Endothelial cell of umbilical vein (primary cell): ENCODE results near the gene ABI3BP. TPM values are rescaled to one million over a fixed set of nuclear protein-coding genes. Genes with fewer than 3 reads are reported as not detected.

Source experiments
- BruUV-seq: library from RNA; stranded (reverse); fragments of 400-500 nt; replicated peaks from 2 replicates; lab custom pipeline; 2021; lab: Mats Ljungman, UMichigan
- CTCF ChIA-PET: fragments of 300-600, 350-600 bp; sonication (Branson Sonifier 250); formaldehyde crosslinking; loops from one replicate; lab custom pipeline; 2021; ENCODE audit warnings: antibody characterized with exemption, inconsistent platforms; lab: Charles Lee
- POLR2A ChIA-PET: fragments of 300-600, 350-600 bp; sonication (Branson Sonifier 250); formaldehyde crosslinking; loops from one replicate; lab custom pipeline; 2021; ENCODE audit warnings: antibody characterized with exemption, inconsistent platforms; lab: Charles Lee
- DNase-seq: peaks from one replicate; pipeline ENCODE4 v3.0.0-alpha.2; 2011; ENCODE audit warnings: low read depth, low spot score
- FAIRE-seq: peaks from 2 replicates; lab custom pipeline; 2011; peaks lifted over from hg19 to GRCh38; lab: Jason Lieb, UNC
- H2AFZ ChIP-seq: 2 replicates; pipeline ENCODE4 v1.6.0; 2012; ENCODE audit warnings: low read depth, low read length, control low read depth, inconsistent platforms
- H3K27ac ChIP-seq: 2 replicates; pipeline ENCODE4 v1.5.1; 2011; ENCODE audit warnings: low read depth, mild to moderate bottlenecking, control low read depth, low read length, moderate library complexity; ENCODE audit not compliant: insufficient read depth
- H3K27me3 ChIP-seq, 2 experiments: 2 replicates each; pipeline versions ENCODE4 v1.6.0 to v1.6.1; 2011; ENCODE audit warnings: low read length in 2 of 2, mixed read lengths in 1 of 2; ENCODE audit not compliant: control insufficient read depth in 2 of 2, insufficient read depth in 2 of 2
- H3K36me3 ChIP-seq, 2 experiments: 2 replicates in 1 of 2; 3 replicates in 1 of 2; pipeline ENCODE4 v1.5.1; 2011; ENCODE audit warnings: low read length in 2 of 2, mild to moderate bottlenecking in 1 of 2, moderate library complexity in 1 of 2; ENCODE audit not compliant: control insufficient read depth in 2 of 2, insufficient read depth in 2 of 2; ENCODE audit errors: extremely low read depth in 1 of 2
- H3K4me1 ChIP-seq: 3 replicates; pipeline ENCODE4 v1.5.1; 2011; ENCODE audit warnings: mild to moderate bottlenecking, low read length; ENCODE audit not compliant: control insufficient read depth, insufficient read depth; ENCODE audit errors: extremely low read depth
- H3K4me2 ChIP-seq: 2 replicates; pipeline ENCODE4 v1.6.1; 2011; ENCODE audit warnings: low read length, control low read depth, mixed read lengths; ENCODE audit not compliant: insufficient read depth
- H3K4me3 ChIP-seq, 3 experiments: fragments of 200-600 bp in 1 of 3; sonication (generic), shearing (Covaris generic) in 1 of 3; replicated peaks in 1 of 3; 2 replicates each; pipeline ENCODE4 v1.5.1; 2011 to 2016; ENCODE audit warnings: control low read depth in 3 of 3, low read length in 3 of 3, mild to moderate bottlenecking in 2 of 3, inconsistent platforms in 1 of 3, low read depth in 1 of 3, moderate library complexity in 1 of 3; ENCODE audit not compliant: insufficient read depth in 1 of 3
- H3K79me2 ChIP-seq: 2 replicates; pipeline ENCODE4 v1.6.0; 2012; ENCODE audit warnings: low read length, inconsistent platforms; ENCODE audit not compliant: control insufficient read depth, insufficient read depth
- H3K9ac ChIP-seq: replicated peaks from 2 replicates; pipeline ENCODE3; 2011; ENCODE audit warnings: low read length, control low read depth; ENCODE audit not compliant: insufficient read depth; ENCODE audit errors: extremely low read depth
- H3K9me1 ChIP-seq: replicated peaks from 3 replicates; pipeline ENCODE4 v1.6.0; 2011; ENCODE audit warnings: mild to moderate bottlenecking, low read length; ENCODE audit not compliant: control insufficient read depth, insufficient read depth; ENCODE audit errors: extremely low read depth
- H3K9me3 ChIP-seq: replicated peaks from 2 replicates; pipeline ENCODE4 v1.5.1; 2012; ENCODE audit warnings: low read length, inconsistent platforms; ENCODE audit not compliant: control insufficient read depth, insufficient read depth
- H4K20me1 ChIP-seq: replicated peaks from 2 replicates; pipeline ENCODE3; 2011; ENCODE audit warnings: mild to moderate bottlenecking, low read length; ENCODE audit not compliant: control insufficient read depth, insufficient read depth; ENCODE audit errors: extremely low read depth
- CTCF ChIP-seq, 2 donors: IDR thresholded peaks; 1 replicate in 1 of 2; 2 replicates in 1 of 2; pipeline ENCODE4 v1.5.1; 2011; ENCODE audit warnings: low read length in 2 of 2, mild to moderate bottlenecking in 2 of 2, moderate library complexity in 2 of 2, control low read depth in 1 of 2, inconsistent platforms in 1 of 2, low read depth in 1 of 2; ENCODE audit not compliant: insufficient read depth in 1 of 2; ENCODE audit errors: extremely low read depth in 1 of 2
- EZH2 ChIP-seq: IDR thresholded peaks from 2 replicates; pipeline ENCODE4 v1.6.1; 2012; ENCODE audit warnings: borderline replicate concordance, low read depth, mild to moderate bottlenecking, moderate library complexity, low read length, inconsistent platforms; ENCODE audit not compliant: severe bottlenecking
- FOS ChIP-seq: IDR thresholded peaks from 2 replicates; pipeline ENCODE4 v1.6.1; 2011; ENCODE audit warnings: mild to moderate bottlenecking, low read length, moderate library complexity, borderline replicate concordance; ENCODE audit not compliant: insufficient read depth
- GATA2 ChIP-seq: IDR thresholded peaks from 2 replicates; pipeline ENCODE4 v1.7.0; 2011; ENCODE audit warnings: low read depth, mild to moderate bottlenecking, moderate library complexity, mixed read lengths, low read length; ENCODE audit not compliant: insufficient read length, insufficient read depth
- JUN ChIP-seq: IDR thresholded peaks from 2 replicates; pipeline ENCODE4 v1.6.1; 2011; ENCODE audit warnings: borderline replicate concordance, low read depth; ENCODE audit not compliant: insufficient read length, insufficient read depth
- MAX ChIP-seq: IDR thresholded peaks from 2 replicates; pipeline ENCODE4 v1.6.1; 2011; ENCODE audit not compliant: insufficient read depth, insufficient read length
- MYC ChIP-seq: IDR thresholded peaks from one replicate; pipeline ENCODE4 v1.6.1; 2011; ENCODE audit warnings: mild to moderate bottlenecking, low read depth, low read length
- POLR2A ChIP-seq: IDR thresholded peaks from 2 replicates; pipeline ENCODE4 v1.6.1; 2012; ENCODE audit warnings: low read depth, mild to moderate bottlenecking, control low read depth, low read length
- POLR2AphosphoS5 ChIP-seq: IDR thresholded peaks from 2 replicates; pipeline ENCODE4 v1.6.1; 2012; ENCODE audit warnings: low read depth, mild to moderate bottlenecking, control low read depth, low read length, moderate library complexity; ENCODE audit not compliant: insufficient read depth
- dilution Hi-C: fragments of 300-500 bp; cut with MboI; formaldehyde crosslinking; loops from one replicate; pipeline ENCODE4 v1.15.0; 2019; ENCODE audit warnings: low sequenced_read_pairs; ENCODE audit not compliant: extremely low pct_ligation_motif_present
- intact Hi-C: fragments of 100-400 bp; cut with micrococcal nuclease; formaldehyde crosslinking; loops from one replicate; pipeline ENCODE4 v1.10.0; 2022
- polyA plus RNA-seq, 4 experiments: library from polyadenylated mRNA; depleted of rRNA in 3 of 4; stranded (reverse) in 3 of 4; unstranded in 1 of 4; fragments of >200 nt; gene quantifications; 2 replicates each; pipeline versions ENCODE4 v1.2.1 to v1.2.3, GENCODE V29; 2011 to 2012; ENCODE audit warnings: missing spikeins in 1 of 4
- total RNA-seq: library from RNA; stranded (reverse); gene quantifications from 2 replicates; pipeline ENCODE4 v1.2.3, GENCODE V29; 2021

Gene ABI3BP
- total and polyA plus RNA-seq, 2 donors (not counting 3 experiments of a cell fraction or from before 2014, with no cell fraction given): 78.1 to 106 TPM

GRCh38 chr3:100709842-100710260, 283.4 kb downstream of the ABI3BP start:
- Histone ChIP-seq H3K79me2 (peaks cover 51% of the 10 kb centered on the region), H3K9me3 (no peaks in the 10 kb centered on the region), H4K20me1 (peaks cover 13% of the 10 kb centered on the region), H3K27ac (peak overlapping the region; percentile 78), H3K4me1 (peaks cover 8% of the 10 kb centered on the region), H3K9me1 (no peaks in the 10 kb centered on the region), H3K27me3 (peaks cover 5 to 7% of the 10 kb centered on the region in 2 experiments), H2AFZ (peak overlapping the region; percentile 15), H3K9ac (peak overlapping the region; percentile 92), H3K4me3 (peak overlapping the region; percentile 79 to 99 (median 89)), H3K36me3 (peaks cover 3% of the 10 kb centered on the region in 2 experiments), H3K4me2 (peak overlapping the region; percentile 98)
- ChIA-PET POLR2A (interaction anchor here (0.7 kb wide), 1 partner anchor 154 kb away, joined by 3 read pairs; no protein-coding TSS in a partner anchor), CTCF (interaction anchor here (1.1 to 2.9 kb wide), 6 partner anchors 16 to 543 kb away, joined by 3 to 26 read pairs (median 9); no protein-coding TSS in a partner anchor)
- dilution Hi-C loops (no loop called here), intact Hi-C loops (loop anchor here (2.0 to 10.0 kb wide), 3 partner anchors 83 to 309 kb away; partner anchors contain the start of genes LNP1, TMEM45A and TOMM70)
- BruUV-seq: no TSS peak
- FAIRE-seq (no peak), DNase-seq (no peak)
- TF ChIP-seq POLR2AphosphoS5 (no peak), MAX (no peak), EZH2 (no peak), POLR2A (no peak), JUN (no peak), CTCF (IDR thresholded peaks at IDR 0.05; ENCODE audit: extremely low read depth in 1 of 2, insufficient read depth in 1 of 2, low read depth in 1 of 2, low read length in 2 of 2) (no peak), MYC (no peak), FOS (no peak), GATA2 (no peak)
